ENCODE data around the gene NCBP3. TPM values are rescaled to one million over a fixed set of nuclear protein-coding genes. Genes with fewer than 3 reads are reported as not detected.

The NCBP3 gene
- polyA plus RNA-seq, 1 donor: 75.0 TPM

GRCh38 chr17:3801347-3801746 is 44.7 kb downstream of the NCBP3 start:
- H3K4me3 ChIP-seq (ENCODE audit: low read length): no peak overlapping the region
- H3K9me3 ChIP-seq (ENCODE audit: control insufficient read depth, low read depth, low read length): no peaks in the 10 kb centered on the region
- H3K4me1 ChIP-seq (ENCODE audit: control insufficient read depth, insufficient read depth, low read length): peaks cover 22% of the 10 kb centered on the region
- no peak overlapping the region for H3K27ac ChIP-seq (ENCODE audit: low read length)
- no CpG with 5 or more reads among the region's 7 CpGs for WGBS (ENCODE audit: insufficient coverage, low lambda C conversion rate)
- no peak for DNase-seq
- H3K36me3 ChIP-seq (ENCODE audit: control insufficient read depth, insufficient read depth, low read length): peaks cover 7% of the 10 kb centered on the region
- no peaks in the 10 kb centered on the region for H3K27me3 ChIP-seq (ENCODE audit: control insufficient read depth, insufficient read depth, low read length)

GRCh38 chr17:3800362-3801271 is 45.4 kb downstream of the NCBP3 start, which contains the start of gene ITGAE:
Gene ITGAE, minus strand, starts transcription at chr17:3801188. Its CDS starts 44 bp downstream, at chr17:3801144.
- DNase-seq: no peak
- Histone ChIP-seq H3K27ac (ENCODE audit: low read length) (no peak within 1 kb of the TSS), H3K36me3 (ENCODE audit: control insufficient read depth, insufficient read depth, low read length) (peaks cover 5% of the 10 kb centered on the region), H3K27me3 (ENCODE audit: control insufficient read depth, insufficient read depth, low read length) (no peaks in the 10 kb centered on the region), H3K4me1 (ENCODE audit: control insufficient read depth, insufficient read depth, low read length) (peaks cover 21% of the 10 kb centered on the region), H3K9me3 (ENCODE audit: control insufficient read depth, low read depth, low read length) (no peaks in the 10 kb centered on the region), H3K4me3 (ENCODE audit: low read length) (no peak within 1 kb of the TSS)
- WGBS (ENCODE audit: insufficient coverage, low lambda C conversion rate): no CpG with 5 or more reads among the region's 17 CpGs

- no peak for DNase-seq
- peaks cover 19% of the 10 kb centered on the region for H3K4me1 ChIP-seq (ENCODE audit: control insufficient read depth, insufficient read depth, low read length)
- no CpG with 5 or more reads among the region's 12 CpGs for WGBS (ENCODE audit: insufficient coverage, low lambda C conversion rate)
- H3K27me3 ChIP-seq (ENCODE audit: control insufficient read depth, insufficient read depth, low read length): no peaks in the 10 kb centered on the region
- H3K27ac ChIP-seq (ENCODE audit: low read length): no peak overlapping the region
- no peak overlapping the region for H3K4me3 ChIP-seq (ENCODE audit: low read length)
- H3K36me3 ChIP-seq (ENCODE audit: control insufficient read depth, insufficient read depth, low read length): peaks cover 3% of the 10 kb centered on the region
- no peaks in the 10 kb centered on the region for H3K9me3 ChIP-seq (ENCODE audit: control insufficient read depth, low read depth, low read length)
These were observed 46.7 kb downstream of the NCBP3 start for GRCh38 chr17:3799181-3799945.

- WGBS (ENCODE audit: insufficient coverage, low lambda C conversion rate): no CpG with 5 or more reads among the region's 15 CpGs
- Histone ChIP-seq H3K36me3 (ENCODE audit: control insufficient read depth, insufficient read depth, low read length) (peaks cover 3% of the 10 kb centered on the region), H3K4me3 (ENCODE audit: low read length) (no peak overlapping the region), H3K27me3 (ENCODE audit: control insufficient read depth, insufficient read depth, low read length) (no peaks in the 10 kb centered on the region), H3K27ac (ENCODE audit: low read length) (no peak overlapping the region), H3K9me3 (ENCODE audit: control insufficient read depth, low read depth, low read length) (no peaks in the 10 kb centered on the region), H3K4me1 (ENCODE audit: control insufficient read depth, insufficient read depth, low read length) (peaks cover 16% of the 10 kb centered on the region)
- no peak for DNase-seq
These were observed 47.5 kb downstream of the NCBP3 start for GRCh38 chr17:3798273-3799180.

- no peak overlapping the region for H3K4me3 ChIP-seq (ENCODE audit: low read length)
- no peak overlapping the region for H3K27ac ChIP-seq (ENCODE audit: low read length)
- DNase-seq: no peak
- H3K4me1 ChIP-seq (ENCODE audit: control insufficient read depth, insufficient read depth, low read length): peaks cover 16% of the 10 kb centered on the region
- no peaks in the 10 kb centered on the region for H3K27me3 ChIP-seq (ENCODE audit: control insufficient read depth, insufficient read depth, low read length)
- peaks cover 3% of the 10 kb centered on the region for H3K36me3 ChIP-seq (ENCODE audit: control insufficient read depth, insufficient read depth, low read length)
- no CpG with 5 or more reads among the region's 9 CpGs for WGBS (ENCODE audit: insufficient coverage, low lambda C conversion rate)
- no peaks in the 10 kb centered on the region for H3K9me3 ChIP-seq (ENCODE audit: control insufficient read depth, low read depth, low read length)
These were observed 49.2 kb downstream of the NCBP3 start for GRCh38 chr17:3796822-3797170.

DNA sequence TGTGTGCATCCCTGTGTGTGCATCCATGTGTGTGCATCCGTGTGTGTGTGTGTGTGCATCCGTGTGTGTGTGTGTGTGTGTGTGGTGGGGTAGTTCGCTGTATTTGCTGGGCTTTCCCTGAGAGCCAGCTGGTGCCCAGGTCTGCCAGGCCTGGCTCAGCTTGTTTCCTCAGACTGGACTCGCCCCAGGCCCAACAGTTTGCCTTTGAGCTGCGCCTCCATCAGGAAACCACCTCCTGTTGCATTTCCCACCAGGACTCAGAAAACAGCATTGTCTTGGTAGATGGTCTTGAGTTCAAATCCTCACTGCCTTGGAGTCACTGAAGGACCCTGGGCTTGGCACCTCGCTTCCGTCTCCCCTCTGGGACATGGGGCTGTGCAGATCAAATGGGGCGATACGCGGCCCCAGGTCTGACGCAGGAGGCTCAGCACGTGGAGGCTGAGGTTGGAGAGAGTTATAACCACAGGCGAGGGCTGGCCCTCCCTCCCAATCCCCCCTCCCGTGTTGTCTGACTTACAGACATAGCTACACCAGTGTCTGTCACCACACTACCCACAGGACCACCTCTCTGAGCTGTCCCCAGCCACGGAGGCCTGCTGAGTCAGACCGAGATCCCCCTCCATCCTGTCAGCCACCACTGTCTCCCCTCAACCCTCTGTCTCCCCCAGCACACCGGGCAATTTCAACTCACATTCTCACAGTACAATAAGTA is 49.8 kb downstream of the NCBP3 start:
- peak in 1 of 2 donors; percentile 34 for DNase-seq
- Histone ChIP-seq H3K27ac (ENCODE audit: low read length) (no peak overlapping the region), H3K4me1 (ENCODE audit: control insufficient read depth, insufficient read depth, low read length) (peaks cover 16% of the 10 kb centered on the region), H3K4me3 (ENCODE audit: low read length) (no peak overlapping the region), H3K27me3 (ENCODE audit: control insufficient read depth, insufficient read depth, low read length) (no peaks in the 10 kb centered on the region), H3K36me3 (ENCODE audit: control insufficient read depth, insufficient read depth, low read length) (no peaks in the 10 kb centered on the region), H3K9me3 (ENCODE audit: control insufficient read depth, low read depth, low read length) (no peaks in the 10 kb centered on the region)
- no CpG with 5 or more reads among the region's 17 CpGs for WGBS (ENCODE audit: insufficient coverage, low lambda C conversion rate)

GRCh38 chr17:3795390-3796102 is 50.5 kb downstream of the NCBP3 start:
- WGBS (ENCODE audit: insufficient coverage, low lambda C conversion rate): no CpG with 5 or more reads among the region's 31 CpGs
- no peak for DNase-seq
- Histone ChIP-seq H3K4me3 (ENCODE audit: low read length) (no peak overlapping the region), H3K36me3 (ENCODE audit: control insufficient read depth, insufficient read depth, low read length) (no peaks in the 10 kb centered on the region), H3K27ac (ENCODE audit: low read length) (peak overlapping the region; percentile 63), H3K27me3 (ENCODE audit: control insufficient read depth, insufficient read depth, low read length) (no peaks in the 10 kb centered on the region), H3K4me1 (ENCODE audit: control insufficient read depth, insufficient read depth, low read length) (peaks cover 12% of the 10 kb centered on the region), H3K9me3 (ENCODE audit: control insufficient read depth, low read depth, low read length) (no peaks in the 10 kb centered on the region)

GRCh38 chr17:3794557-3795389 is 51.3 kb downstream of the NCBP3 start:
- no CpG with 5 or more reads among the region's 26 CpGs for WGBS (ENCODE audit: insufficient coverage, low lambda C conversion rate)
- peak overlapping the region; percentile 63 for H3K27ac ChIP-seq (ENCODE audit: low read length)
- no peaks in the 10 kb centered on the region for H3K9me3 ChIP-seq (ENCODE audit: control insufficient read depth, low read depth, low read length)
- no peaks in the 10 kb centered on the region for H3K36me3 ChIP-seq (ENCODE audit: control insufficient read depth, insufficient read depth, low read length)
- no peaks in the 10 kb centered on the region for H3K27me3 ChIP-seq (ENCODE audit: control insufficient read depth, insufficient read depth, low read length)
- peaks cover 12% of the 10 kb centered on the region for H3K4me1 ChIP-seq (ENCODE audit: control insufficient read depth, insufficient read depth, low read length)
- H3K4me3 ChIP-seq (ENCODE audit: low read length): no peak overlapping the region
- DNase-seq: peak; percentile 59 to 83
